Mucosa of stomach (tissue), 1 donor: Measurements from ENCODE around the gene CEP120.
"Not testable (repeated sequence)": the region's sequence is repeated elsewhere in the genome, so short reads cannot be mapped to it uniquely, and the experiment has no call there.

ENCODE experiments used
- H3K27me3 ChIP-seq: one replicate; pipeline ENCODE4 v1.7.0; 2013; ENCODE audit warnings: mild to moderate bottlenecking, low read length; ENCODE audit not compliant: control insufficient read depth, insufficient read depth
- H3K36me3 ChIP-seq: one replicate; pipeline ENCODE4 v1.7.0; 2013; ENCODE audit warnings: low read length; ENCODE audit not compliant: control insufficient read depth, insufficient read depth
- H3K4me1 ChIP-seq: one replicate; pipeline ENCODE4 v1.7.0; 2013; ENCODE audit warnings: mild to moderate bottlenecking, low read length; ENCODE audit not compliant: control insufficient read depth, insufficient read depth
- H3K4me3 ChIP-seq: one replicate; pipeline ENCODE4 v1.7.0; 2013; ENCODE audit warnings: low read length
- H3K9ac ChIP-seq: one replicate; pipeline ENCODE4 v1.7.0; 2013; ENCODE audit warnings: mild to moderate bottlenecking, low read length, moderate library complexity
- H3K9me3 ChIP-seq: one replicate; pipeline ENCODE4 v1.7.0; 2013; ENCODE audit warnings: mild to moderate bottlenecking, low read length, moderate library complexity; ENCODE audit not compliant: control insufficient read depth
- donor health status: Pancreatic carcinoma.

CEP120 gene

DNA sequence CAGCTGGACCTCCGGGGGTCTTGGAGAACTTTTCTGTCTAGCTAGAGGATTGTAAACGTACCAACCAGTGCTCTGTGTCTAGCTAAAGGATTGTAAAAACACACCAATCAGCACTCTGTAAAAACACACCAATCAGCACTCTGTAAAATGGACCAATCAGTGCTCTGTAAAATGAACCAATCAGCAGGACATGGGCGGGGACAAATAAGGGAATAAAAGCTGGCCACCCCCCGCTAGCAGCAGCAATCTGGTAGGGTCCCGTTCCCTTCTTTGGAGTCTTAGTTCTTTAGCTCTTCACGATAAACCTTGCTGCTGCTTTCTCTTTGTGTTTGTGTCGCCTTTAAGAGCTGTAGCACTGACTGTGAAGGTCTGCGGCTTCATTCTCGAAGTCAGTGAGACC lies 114.8 kb downstream of the CEP120 start:
- not testable (repeated sequence) for H3K9ac ChIP-seq, H3K36me3 ChIP-seq, H3K9me3 ChIP-seq, H3K4me3 ChIP-seq, H3K4me1 ChIP-seq, H3K27me3 ChIP-seq

DNA sequence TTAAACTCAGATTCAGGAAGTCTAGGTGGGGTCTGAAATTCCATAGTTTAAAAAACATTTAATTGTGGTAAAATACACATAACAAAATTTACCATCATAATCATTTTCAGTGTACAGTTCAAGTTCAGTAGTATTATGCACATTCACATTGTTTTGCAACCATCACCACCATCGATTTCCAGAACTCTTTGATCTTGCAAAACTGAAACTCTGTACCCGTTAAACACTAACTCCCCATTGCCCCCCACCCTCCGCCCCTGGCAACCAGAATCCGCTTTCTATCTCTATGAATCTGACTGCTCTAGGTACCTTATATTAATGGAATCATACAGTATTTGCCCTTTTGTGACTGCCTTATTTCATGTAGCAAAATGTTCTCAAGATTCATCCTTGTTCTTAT lies 117.5 kb downstream of the CEP120 start:
- no peaks in the 10 kb centered on the region for H3K9me3 ChIP-seq
- no peaks in the 10 kb centered on the region for H3K36me3 ChIP-seq
- H3K4me1 ChIP-seq: no peaks in the 10 kb centered on the region
- no peak overlapping the region for H3K4me3 ChIP-seq
- no peak overlapping the region for H3K9ac ChIP-seq
- no peaks in the 10 kb centered on the region for H3K27me3 ChIP-seq

DNA sequence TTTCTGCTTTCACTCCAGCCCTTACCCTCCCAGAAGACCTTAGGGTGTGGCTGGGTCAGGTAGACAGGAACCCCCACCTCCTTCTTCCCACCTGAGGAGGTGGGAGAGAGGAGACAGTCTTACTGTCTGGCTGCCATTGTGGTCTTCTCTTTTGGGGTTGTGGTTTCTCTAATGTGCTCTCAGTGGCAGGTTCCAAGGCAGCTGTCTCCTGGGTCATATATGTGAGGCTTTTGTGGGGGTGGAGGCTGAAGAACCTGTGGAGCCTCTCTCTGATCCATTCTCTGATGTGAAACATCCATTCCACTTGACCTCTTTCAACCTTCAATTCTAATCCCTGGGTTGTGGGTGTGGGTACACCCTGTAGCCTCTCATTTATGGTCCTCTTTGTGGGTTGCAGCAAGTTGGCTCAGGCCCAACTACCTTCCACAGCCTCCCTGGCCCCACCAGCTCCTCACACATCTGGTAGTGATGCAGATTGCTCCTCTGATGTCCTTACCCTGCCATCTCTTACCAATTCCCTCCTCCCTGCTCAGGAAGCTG lies 118.4 kb downstream of the CEP120 start:
- Histone ChIP-seq H3K9ac (no peak overlapping the region), H3K36me3 (no peaks in the 10 kb centered on the region), H3K9me3 (no peaks in the 10 kb centered on the region), H3K4me3 (no peak overlapping the region), H3K27me3 (no peaks in the 10 kb centered on the region), H3K4me1 (no peaks in the 10 kb centered on the region)

DNA sequence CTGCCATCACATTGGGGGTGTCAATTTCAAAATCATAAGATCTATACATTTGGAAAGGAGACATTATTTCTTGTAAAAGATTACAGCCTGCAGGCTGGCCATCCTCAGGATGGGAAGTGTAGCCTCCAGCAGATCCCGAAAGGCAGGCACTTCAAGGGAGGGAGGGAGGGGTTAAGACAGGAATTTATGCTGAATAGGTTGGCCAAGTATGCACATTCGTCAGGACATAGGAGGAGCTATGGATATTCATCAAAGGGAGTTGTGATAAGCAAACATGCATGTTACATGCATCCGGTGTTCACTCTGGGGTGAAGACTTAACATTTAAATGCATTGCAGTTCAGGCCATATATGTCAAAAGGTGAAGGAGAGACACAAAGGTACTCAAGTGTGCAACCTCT lies 119.4 kb downstream of the CEP120 start:
- H3K27me3 ChIP-seq: no peaks in the 10 kb centered on the region
- H3K4me1 ChIP-seq: no peaks in the 10 kb centered on the region
- no peak overlapping the region for H3K4me3 ChIP-seq
- H3K9me3 ChIP-seq: no peaks in the 10 kb centered on the region
- no peak overlapping the region for H3K9ac ChIP-seq
- H3K36me3 ChIP-seq: no peaks in the 10 kb centered on the region

DNA sequence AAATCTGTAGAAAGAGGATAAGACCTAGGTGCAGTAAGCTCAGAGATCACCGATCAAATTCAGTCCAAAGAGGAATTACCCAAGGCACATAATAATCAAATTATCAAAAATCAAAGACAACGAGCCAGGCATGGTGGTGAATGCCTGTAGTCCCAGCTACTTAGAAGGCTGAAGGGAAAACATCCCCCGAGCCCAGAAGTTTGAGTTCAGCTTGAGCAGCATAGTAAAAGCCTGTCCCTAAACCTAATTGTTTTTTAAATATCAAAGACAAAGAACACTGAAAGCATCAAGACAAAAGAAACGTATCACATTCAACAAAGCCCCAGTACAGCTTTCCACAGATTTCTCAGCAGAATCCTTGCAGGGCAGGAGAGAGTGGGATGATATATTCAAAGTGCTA lies 122.9 kb downstream of the CEP120 start:
- H3K4me1 ChIP-seq: no peaks in the 10 kb centered on the region
- no peaks in the 10 kb centered on the region for H3K27me3 ChIP-seq
- H3K4me3 ChIP-seq: no peak overlapping the region
- no peaks in the 10 kb centered on the region for H3K9me3 ChIP-seq
- H3K9ac ChIP-seq: no peak overlapping the region
- H3K36me3 ChIP-seq: no peaks in the 10 kb centered on the region

DNA sequence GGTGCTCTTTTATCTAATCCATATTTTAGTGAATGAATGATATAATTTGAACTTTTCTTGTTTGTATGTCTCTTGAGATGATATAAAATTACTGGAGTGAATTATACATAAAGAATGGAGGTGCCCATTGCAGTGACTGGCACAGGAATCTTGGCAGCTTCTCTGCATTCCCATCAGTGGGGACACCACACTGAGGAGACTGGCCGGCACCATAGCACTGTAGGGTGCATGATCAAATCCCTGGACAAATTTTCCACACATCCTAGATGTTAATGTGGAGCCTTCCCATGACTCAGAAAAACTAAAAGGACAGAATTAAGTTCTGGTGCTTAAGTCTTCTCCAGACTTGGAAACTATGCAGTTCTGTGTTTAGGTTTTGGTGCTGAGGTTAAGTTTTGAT lies 124.1 kb downstream of the CEP120 start:
- no peak overlapping the region for H3K4me3 ChIP-seq
- H3K27me3 ChIP-seq: no peaks in the 10 kb centered on the region
- H3K9ac ChIP-seq: no peak overlapping the region
- H3K4me1 ChIP-seq: no peaks in the 10 kb centered on the region
- H3K9me3 ChIP-seq: no peaks in the 10 kb centered on the region
- no peaks in the 10 kb centered on the region for H3K36me3 ChIP-seq

DNA sequence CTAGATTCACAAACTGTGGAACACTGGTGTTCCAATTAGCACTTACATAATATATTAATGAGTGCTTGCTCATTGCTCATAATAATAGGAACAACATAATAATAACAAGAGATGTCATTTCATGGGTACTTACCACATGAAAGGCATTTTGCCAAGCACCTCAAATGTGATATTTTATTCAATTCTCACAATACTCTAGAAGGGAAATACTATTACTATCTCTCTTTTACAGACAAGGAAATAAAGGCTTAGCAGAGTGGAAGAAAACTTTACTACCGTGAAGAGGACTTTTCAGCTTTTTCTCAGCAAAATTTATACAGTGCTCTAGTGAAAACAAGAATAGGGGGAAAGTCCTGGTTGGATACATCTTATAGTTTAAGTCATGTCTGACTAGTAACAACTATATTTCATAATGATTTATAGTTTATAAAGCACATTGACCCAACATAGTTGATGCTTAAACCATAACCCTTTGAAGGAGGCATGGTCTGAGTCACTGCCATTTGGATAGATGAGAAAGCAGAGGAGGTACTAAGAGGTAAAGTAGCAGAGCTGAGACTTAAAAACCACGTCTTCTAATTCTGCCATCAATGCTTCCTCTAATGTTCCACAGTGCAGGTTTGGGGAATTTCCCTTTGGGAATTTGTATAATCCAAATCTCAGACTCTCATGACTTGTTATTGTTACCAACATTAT lies 124.7 kb downstream of the CEP120 start:
- no peaks in the 10 kb centered on the region for H3K27me3 ChIP-seq
- no peaks in the 10 kb centered on the region for H3K9me3 ChIP-seq
- H3K4me3 ChIP-seq: no peak overlapping the region
- no peaks in the 10 kb centered on the region for H3K36me3 ChIP-seq
- no peak overlapping the region for H3K9ac ChIP-seq
- H3K4me1 ChIP-seq: no peaks in the 10 kb centered on the region

DNA sequence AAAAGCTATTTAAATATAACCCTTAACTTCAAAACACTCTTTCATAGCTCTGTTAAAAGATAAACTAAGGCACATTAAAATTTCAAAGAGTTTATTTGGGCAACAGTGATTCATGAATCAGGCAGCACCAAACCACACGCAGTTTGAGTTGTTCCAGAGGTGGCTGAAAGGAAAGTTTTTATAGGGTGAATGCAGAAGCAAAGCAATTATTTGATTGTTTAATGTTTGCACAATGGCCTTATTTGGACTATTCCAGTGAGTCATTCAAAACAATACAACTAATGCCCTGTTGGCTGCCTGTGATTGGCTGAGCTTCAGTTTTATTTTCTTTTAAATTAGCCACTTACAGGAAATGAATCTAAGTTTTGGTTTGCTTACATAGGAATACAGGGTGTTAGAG lies 125.3 kb downstream of the CEP120 start:
- Histone ChIP-seq H3K4me1 (no peaks in the 10 kb centered on the region), H3K9me3 (no peaks in the 10 kb centered on the region), H3K4me3 (no peak overlapping the region), H3K27me3 (no peaks in the 10 kb centered on the region), H3K36me3 (no peaks in the 10 kb centered on the region), H3K9ac (no peak overlapping the region)

DNA sequence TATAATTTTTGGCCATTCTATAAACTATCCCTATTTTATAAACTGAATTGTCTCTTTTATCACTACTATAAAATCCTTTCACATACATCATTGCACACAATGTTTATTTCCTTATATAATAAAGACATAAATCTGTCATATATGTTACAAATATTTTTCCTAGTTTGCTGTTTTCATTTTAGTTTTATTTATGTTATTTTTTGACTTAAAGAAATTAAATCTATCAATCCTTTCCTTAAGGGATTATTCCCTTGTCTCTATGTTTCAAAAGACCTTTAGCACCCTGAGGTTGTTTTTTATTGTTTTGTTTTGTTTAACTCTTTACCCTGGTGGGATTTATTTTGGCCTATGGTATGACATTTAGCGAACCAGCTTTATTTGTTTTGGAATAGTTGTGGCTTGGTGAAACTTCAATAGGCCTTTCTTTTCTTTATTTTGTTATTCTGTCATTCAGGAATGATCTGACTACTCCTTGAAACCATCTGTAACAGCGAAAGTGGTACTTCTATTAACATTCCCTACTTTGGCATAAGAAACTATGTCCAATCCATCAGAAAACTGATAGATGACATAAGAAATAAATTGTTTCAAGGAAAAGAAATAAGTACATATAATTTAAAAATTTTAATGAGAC lies 125.9 kb downstream of the CEP120 start:
- no peak overlapping the region for H3K4me3 ChIP-seq
- no peaks in the 10 kb centered on the region for H3K27me3 ChIP-seq
- H3K9me3 ChIP-seq: no peaks in the 10 kb centered on the region
- no peaks in the 10 kb centered on the region for H3K36me3 ChIP-seq
- H3K4me1 ChIP-seq: no peaks in the 10 kb centered on the region
- no peak overlapping the region for H3K9ac ChIP-seq
